ENCODE results near the gene BCKDHA. TPM values are rescaled to one million over a fixed set of nuclear protein-coding genes. Genes with fewer than 3 reads are reported as not detected.

Gene BCKDHA
- 10 to 100 TPM; 30.3 to 47.0 (median 39.1) TPM for total RNA-seq

DNA sequence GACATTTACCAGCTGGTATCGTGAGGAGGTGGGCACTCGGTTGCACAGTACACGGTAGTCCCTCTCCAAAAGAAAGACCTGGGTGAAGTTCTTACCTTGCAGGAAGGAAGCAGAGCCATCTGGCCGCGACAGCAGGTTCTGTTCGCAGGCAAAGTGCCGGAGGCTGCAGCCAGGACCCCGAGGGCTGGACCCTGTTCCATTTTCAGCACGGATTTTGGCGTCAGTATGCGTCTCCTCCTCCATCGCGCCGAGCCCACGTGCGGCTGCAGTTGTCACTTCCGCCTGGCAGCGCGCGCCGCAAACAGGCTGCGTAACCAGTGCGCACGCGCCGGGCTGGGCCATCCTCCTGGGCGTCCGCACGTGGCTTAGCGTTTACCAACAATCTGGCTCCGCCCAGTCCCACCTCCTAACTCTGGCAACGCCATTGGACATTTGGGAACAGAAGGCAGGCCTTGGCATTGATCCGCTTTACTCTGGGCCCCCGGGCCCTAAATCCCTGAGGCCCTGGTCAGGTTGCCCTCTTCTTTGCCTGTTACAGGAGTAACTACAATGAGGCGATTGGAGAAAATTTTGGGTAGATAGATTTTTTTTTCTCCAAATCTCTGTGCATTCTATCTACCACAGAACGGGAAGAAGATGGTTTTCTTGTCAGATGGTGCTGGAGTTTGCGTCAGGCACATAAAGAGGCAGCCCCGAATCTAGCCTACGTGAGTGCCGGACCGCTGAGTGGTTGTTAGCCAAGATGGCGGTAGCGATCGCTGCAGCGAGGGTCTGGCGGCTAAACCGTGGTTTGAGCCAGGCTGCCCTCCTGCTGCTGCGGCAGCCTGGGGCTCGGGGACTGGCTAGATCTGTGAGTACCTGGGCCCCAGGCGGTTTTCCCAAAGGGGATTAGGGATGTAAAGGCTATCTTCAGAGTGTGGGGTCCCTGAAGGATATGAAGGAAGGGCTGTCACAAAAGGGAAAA, at the start of gene BCKDHA, which contains the start of gene EXOSC5:
Gene BCKDHA, plus strand, starts transcription at position 733 of the 964 bp plus-strand sequence. Its CDS starts 10 bp downstream, at position 743.
Gene EXOSC5, minus strand, starts transcription at position 274 of the 964 bp plus-strand sequence. Its CDS starts 31 bp downstream, at position 243.
- TF ChIP-seq, protein P1, sequence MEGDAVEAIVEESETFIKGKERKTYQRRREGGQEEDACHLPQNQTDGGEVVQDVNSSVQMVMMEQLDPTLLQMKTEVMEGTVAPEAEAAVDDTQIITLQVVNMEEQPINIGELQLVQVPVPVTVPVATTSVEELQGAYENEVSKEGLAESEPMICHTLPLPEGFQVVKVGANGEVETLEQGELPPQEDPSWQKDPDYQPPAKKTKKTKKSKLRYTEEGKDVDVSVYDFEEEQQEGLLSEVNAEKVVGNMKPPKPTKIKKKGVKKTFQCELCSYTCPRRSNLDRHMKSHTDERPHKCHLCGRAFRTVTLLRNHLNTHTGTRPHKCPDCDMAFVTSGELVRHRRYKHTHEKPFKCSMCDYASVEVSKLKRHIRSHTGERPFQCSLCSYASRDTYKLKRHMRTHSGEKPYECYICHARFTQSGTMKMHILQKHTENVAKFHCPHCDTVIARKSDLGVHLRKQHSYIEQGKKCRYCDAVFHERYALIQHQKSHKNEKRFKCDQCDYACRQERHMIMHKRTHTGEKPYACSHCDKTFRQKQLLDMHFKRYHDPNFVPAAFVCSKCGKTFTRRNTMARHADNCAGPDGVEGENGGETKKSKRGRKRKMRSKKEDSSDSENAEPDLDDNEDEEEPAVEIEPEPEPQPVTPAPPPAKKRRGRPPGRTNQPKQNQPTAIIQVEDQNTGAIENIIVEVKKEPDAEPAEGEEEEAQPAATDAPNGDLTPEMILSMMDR (IDR thresholded peaks at IDR 0.05) = no peak
- ATAC-seq (ENCODE audit: low FRiP score) = peak; percentile 99
- peak; percentile 96 for DNase-seq (ENCODE audit: low spot score)

DNA sequence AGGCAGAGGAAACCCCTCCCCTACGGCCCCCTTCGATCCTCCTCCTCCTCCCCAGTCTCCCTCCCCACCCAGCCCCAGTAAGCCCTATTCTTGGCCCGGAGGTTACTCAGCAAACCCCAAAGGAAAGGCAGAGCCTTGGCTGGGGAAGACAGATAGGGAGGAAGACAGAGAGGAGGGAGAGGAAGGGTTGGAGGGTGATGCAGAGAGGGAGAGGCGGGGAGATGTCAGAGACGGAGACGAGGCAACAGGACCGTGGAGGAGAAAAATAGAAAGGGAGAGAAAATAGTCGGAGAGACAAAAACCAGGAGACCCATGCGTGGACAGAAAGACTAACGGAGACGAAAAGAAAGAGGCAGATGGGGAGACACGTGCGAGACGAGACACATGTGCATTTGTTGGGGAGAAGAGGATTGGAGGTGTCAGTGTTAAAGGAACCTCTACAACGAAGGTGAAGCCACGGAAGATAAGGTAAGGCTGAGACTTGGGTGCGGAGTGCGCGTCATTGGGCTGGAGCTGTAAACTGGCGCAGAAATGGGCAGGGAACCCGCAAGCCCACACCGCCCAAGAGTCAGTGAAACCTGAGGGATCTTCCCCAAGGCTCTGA, 46.8 kb upstream of the BCKDHA start:
- ATAC-seq (ENCODE audit: low FRiP score) = no peak
- TF ChIP-seq, protein P1 (IDR thresholded peaks at IDR 0.05) = no peak
- DNase-seq (ENCODE audit: low spot score) = no peak

DNA sequence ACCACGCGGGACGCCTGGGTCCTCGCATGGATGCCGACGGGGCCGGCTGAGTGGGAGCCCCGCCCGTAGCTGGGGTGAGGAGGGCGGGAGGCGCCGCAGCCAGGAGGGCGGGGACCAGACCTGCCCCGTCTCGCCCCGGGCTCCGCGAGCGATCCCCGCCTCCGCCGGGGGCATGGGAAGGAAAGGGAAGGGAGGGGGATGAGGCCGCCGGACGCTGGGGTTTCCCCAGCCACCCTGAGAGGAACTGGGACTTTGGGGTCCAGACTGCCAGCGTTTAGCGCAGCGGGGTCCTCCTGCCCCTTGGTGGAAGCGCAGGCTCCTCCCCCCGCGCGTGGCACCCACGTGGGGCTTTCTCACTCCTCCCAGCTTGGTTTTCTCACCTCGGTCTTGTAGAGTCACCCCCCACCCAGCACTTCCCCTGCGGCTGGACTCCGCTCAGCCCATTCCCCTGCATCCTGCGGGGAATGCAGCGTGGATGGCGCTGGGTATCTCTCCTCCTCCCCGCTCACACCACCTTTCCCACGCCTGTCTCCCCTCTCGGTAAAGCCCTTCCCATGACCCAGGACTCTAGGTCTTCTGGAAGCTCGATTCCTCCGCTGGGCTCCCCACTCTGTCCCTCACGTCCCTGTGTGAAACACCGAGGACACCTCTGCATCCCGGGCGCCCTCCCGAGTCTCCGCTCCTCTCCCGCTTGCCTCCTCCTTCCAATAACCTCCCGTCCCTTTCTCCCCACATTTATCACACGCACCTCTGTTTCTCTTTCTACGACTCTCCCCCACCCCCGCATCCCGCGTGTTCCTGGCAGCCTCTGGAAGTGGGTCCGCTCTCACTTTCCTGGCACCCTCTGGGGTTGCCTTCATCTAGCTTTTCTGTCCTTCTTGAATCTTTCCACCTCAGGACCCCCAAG, 46.0 kb upstream of the BCKDHA start:
- ATAC-seq (ENCODE audit: low FRiP score) = peak; percentile 77
- TF ChIP-seq, protein P1 (IDR thresholded peaks at IDR 0.05) = no peak
- DNase-seq (ENCODE audit: low spot score) = peak; percentile 58

DNA sequence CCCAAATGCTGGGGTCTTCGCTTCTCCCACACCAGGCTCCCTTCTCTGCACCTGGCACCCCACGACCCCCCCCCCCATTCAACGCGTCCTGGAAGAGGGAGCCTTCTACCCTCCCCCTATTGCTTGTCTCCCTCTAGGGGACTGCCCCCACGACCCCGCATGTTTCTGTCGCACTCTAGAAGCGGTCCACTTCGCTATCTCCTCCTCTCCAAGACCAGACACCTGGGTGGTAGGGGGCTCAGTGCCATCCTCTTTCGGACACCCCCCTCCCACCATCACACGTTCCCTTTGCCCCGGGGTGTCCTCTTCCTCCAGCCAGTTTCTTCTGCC, 45.4 kb upstream of the BCKDHA start:
- TF ChIP-seq, protein P1 (IDR thresholded peaks at IDR 0.05) = no peak
- ATAC-seq (ENCODE audit: low FRiP score) (no peak), DNase-seq (ENCODE audit: low spot score) (no peak)

DNA sequence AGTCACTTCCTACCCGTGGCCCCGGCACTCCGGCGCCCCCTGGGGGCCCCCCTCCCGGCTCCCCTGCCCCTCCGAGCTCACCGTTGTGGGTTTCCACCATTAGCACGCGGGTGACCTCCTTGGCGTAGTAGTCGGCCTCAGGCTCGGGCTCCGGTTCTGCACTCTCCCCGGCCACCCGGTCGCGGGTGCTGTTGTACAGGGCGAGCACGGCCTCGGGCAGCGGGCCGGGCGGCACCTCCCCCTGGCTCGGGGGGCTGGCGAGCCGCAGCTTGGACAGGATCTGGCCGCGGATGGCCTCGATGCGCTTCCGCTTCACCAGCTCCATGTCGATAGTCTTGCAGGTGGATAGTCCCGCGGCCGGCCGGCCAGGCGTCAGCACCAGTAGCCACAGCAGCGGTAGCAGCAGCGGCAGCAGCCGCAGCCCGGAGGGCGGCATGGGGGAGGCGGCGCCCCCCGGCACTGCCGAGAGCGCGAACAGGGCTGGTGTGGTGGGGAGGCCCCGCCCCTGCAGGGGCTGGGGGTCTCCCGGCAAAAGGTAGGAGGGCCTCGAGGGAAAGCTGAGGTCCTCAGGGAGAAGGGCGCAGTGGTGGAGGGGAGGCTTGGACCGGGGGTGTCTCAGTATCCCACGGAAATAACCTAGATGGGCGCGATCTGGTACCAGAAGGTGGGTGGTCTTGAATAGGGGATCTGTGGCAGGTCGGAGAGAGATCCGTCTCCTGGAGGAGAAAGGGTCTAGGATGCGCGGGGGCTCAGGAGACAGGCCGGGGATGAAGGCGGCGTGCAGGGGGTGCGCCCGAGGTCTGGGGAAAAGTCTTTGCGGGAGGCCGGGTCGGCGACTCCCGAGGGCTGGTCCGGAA, 44.8 kb upstream of the BCKDHA start:
- TF ChIP-seq, protein P1 (IDR thresholded peaks at IDR 0.05) = no peak
- DNase-seq (ENCODE audit: low spot score) (no peak), ATAC-seq (ENCODE audit: low FRiP score) (no peak)
